HG03066 (cell line): ENCODE data around the gene TWSG1.
"Not testable (repeated sequence)": the region's sequence is repeated elsewhere in the genome, so short reads cannot be mapped to it uniquely, and the experiment has no call there.

Experiments used
- ATAC-seq: cut with Tn5 transposase; IDR thresholded peaks from one replicate; pipeline ENCODE4 v1.9.1; 2021; ENCODE audit warnings: low read depth; ENCODE audit not compliant: unreplicated experiment

Gene TWSG1

DNA sequence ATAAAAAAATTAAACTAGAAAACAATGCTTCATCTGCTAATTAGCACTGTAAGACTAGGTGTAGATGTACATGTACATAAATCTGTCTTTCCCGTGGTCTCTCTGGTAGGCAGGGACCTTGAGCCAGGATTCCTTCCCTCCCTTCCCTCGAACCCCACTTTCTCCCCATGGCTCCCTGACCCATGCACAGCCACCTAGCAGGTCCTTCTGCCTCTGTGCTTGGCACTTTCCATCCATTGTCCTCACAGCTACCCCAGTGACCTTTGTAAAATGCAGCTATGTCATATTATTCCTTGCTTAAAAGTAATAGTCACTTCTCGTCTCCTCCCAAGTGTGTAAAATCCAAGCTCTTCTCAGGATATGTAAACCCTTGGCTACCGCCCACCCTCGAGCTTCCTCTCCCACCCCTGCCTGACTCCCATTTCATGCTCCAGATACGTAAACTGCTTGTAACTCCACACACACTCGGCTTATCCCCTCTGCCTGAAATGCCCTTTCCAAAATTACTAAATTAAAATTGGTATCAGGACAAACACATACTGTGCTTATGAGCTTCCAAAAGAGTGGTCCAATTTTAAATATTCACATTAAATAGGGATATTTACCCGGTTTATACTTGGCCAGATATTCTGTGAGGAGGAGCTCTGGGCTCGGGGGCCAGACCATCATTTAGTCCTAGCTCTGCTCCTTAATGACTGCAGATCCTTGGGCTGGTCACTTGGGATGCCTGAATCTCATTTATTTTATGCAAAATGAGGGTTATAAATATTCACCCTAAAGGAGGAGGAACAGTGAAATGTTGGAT lies 86.7 kb downstream of the TWSG1 start:
- no peak for ATAC-seq

DNA sequence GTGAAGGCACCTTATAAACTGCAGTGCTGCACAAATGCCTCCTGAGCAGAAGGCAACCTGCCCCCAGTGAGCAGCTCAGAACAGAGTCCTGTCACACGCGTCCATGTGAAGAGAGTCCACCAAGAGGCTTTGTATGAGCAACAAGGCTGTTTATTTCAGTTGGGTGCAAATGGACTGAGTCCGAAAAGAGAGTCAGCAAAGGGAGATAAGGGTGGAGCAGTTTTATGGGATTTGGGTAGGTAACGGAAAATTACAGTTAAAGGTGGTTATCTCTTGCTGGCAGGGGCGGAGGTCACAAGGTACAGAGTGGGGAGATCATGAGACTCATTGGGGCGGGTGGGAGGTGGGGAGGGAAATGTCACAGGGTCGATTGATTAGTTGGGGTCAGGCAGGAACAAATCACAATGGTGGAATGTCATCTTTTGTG lies 87.3 kb downstream of the TWSG1 start:
- no peak for ATAC-seq

GRCh38 chr18:9422816-9423519 lies 88.4 kb downstream of the TWSG1 start:
- no peak for ATAC-seq

DNA sequence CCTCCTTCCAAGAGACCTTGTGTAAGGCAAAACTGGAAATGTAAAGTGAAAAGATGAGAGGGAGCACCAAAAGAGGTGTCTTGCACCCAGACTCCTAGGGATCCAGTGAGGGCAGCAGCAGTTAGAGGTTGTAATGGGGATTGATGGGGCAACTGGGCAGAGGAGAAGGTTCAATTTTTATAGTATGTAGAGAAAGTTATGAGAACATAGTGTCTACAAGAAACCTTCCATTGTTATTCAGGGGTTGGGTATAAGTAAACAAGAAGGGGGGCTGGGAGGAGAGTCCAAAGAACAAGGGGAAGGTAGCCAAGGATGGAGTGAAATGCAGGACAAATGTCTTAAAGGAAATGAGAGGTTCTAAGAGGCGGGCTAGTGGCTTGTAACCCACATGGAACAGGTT lies 89.1 kb downstream of the TWSG1 start:
- not testable (repeated sequence) for ATAC-seq

GRCh38 chr18:9424235-9424634 lies 89.7 kb downstream of the TWSG1 start:
- ATAC-seq = not testable (repeated sequence)

DNA sequence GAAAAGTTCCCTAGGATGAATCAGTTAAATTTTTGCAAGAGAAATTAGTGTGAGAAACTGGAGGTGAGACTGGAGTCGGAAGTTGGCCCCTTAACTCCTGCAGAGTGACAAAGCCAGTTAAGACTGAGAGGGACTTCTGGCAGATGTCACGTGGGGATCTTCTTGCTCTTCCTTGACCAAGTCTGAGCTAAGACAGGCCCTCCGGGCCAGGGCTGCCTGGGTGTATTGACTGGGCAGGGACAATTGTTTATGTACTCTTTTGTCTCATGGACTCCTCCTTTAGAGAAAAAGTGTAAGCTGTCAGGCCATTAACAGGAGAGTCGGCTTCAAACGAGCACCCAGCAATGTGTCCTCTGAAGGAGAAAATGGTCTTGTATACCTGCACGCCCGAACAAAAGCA lies 92.2 kb downstream of the TWSG1 start:
- no peak for ATAC-seq

DNA sequence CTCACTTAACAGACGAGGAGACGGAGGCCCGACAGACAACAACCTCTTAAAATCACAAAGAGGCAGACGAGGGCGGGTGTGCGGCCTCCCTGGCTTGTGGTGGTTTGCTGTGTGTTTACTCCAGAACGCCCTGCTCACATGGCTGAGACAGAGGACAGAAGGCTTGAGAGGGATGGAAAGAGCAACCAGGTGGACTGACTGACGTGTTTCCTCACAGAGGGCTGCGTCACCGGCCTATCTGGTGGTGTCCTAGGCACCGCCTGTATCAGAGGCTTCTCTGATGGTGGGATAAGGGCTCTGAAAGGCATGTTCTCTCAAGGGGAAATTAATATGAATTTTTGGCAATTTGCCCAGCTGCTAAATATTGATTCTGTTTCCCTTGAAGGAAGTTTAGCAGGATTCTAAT lies 93.7 kb downstream of the TWSG1 start:
- no peak for ATAC-seq

- no peak for ATAC-seq
These were observed 94.5 kb downstream of the TWSG1 start for GRCh38 chr18:9428862-9429661.

- ATAC-seq = no peak
These were observed 95.1 kb downstream of the TWSG1 start for GRCh38 chr18:9429662-9429993.

DNA sequence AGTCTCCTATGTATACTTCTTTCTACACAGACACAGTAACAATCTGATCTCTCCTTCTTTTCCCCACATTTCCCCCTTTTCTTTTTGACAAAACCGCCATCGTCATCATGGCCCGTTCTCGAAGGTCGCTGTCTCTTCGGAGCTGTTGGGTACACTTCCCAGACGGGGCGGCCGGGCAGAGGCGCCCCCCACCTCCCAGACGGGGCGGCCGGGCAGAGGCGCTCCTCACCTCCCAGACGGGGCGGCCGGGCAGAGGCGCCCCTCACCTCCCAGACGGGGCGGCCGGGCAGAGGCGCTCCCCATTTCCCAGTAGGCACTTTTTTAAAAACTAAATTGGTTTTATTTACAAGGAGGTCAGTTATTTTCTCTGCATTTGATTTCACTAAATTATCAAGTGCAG lies 95.7 kb downstream of the TWSG1 start:
- ATAC-seq = not testable (repeated sequence)

- ATAC-seq = no peak
These were observed 96.7 kb downstream of the TWSG1 start for GRCh38 chr18:9431296-9431695.

DNA sequence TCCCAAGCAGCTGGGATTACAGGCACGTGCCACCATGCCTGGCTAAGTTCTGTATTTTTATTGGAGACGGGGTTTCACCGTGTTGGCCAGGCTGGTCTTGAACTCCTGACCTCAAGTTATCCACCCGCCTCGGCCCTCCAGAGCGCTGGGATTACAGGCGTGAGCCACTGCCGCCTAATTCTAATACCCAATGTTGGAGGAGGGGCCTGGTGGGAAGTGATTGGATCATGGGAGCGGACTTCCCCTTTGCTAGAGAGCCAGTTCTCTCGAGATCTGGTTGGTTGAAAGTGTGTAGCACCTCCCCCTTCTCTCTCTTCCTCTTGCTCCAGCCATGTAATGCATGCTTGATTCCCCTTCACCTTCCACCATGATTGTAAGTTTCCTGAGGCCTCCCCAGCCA lies 98.5 kb downstream of the TWSG1 start:
- not testable (repeated sequence) for ATAC-seq

- ATAC-seq = no peak
These were observed 99.1 kb downstream of the TWSG1 start for GRCh38 chr18:9433671-9434121.

- ATAC-seq = no peak
These were observed 99.6 kb downstream of the TWSG1 start for GRCh38 chr18:9434122-9434701.

DNA sequence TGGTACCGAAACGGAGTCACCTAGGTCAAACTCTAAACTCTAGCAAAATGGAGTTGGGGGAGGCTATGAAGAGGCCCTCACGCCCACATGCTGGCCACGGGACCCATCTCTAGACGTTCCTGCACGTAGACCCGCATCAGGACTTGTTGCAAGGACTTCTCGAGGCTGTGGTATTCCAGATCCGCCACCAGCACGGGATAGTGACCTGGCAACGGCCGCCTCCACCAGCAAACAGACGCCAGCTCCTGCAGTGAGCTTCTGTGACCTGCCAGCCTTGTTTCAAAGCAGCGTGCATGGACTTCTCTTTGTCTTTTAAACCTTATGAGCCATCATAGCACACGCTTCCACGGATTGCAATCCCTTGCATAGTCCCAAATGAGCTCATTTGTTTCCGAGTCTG lies 100.5 kb downstream of the TWSG1 start:
- ATAC-seq = no peak

GRCh38 chr18:9436206-9436929 lies 101.8 kb downstream of the TWSG1 start:
- ATAC-seq = no peak

DNA sequence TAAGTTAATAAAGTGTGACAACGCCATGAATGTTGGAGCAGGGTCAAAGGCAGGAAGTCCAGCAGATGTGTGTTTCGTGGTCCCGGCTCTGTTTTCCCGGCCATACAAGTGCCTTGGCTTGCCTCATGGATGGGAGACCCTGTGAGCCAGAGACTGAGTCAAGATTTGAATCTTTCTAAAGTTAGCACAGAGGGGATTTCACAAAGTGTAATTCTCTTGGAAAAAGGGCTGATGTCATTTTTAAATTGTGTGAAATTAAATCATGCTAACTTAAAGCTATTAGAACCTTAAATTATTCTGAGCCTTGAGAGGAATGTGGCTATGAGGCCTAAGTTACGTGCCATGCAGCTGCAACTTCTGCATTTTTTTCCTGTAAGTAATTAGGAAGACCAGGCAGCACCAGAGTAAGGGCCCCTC lies 102.5 kb downstream of the TWSG1 start:
- no peak for ATAC-seq

- no peak for ATAC-seq
These were observed 103.1 kb downstream of the TWSG1 start for GRCh38 chr18:9437672-9438071.

- no peak for ATAC-seq
These were observed 106.5 kb downstream of the TWSG1 start for GRCh38 chr18:9441061-9441460.

- ATAC-seq = no peak
These were observed 110.0 kb downstream of the TWSG1 start for GRCh38 chr18:9444549-9444948.
